HG02588 (cell line): ENCODE results near the gene EMILIN2.
A peak's percentile ranks its signal among the peaks of the same experiment; 100 is the strongest.

Source experiments
- ATAC-seq: cut with Tn5 transposase; IDR thresholded peaks from one replicate; pipeline ENCODE4 v1.9.1; 2021; ENCODE audit warnings: mild to moderate bottlenecking, moderate library complexity; ENCODE audit not compliant: unreplicated experiment

The EMILIN2 gene

GRCh38 chr18:2897448-2898185 lies 50.8 kb downstream of the EMILIN2 start:
- no peak for ATAC-seq

DNA sequence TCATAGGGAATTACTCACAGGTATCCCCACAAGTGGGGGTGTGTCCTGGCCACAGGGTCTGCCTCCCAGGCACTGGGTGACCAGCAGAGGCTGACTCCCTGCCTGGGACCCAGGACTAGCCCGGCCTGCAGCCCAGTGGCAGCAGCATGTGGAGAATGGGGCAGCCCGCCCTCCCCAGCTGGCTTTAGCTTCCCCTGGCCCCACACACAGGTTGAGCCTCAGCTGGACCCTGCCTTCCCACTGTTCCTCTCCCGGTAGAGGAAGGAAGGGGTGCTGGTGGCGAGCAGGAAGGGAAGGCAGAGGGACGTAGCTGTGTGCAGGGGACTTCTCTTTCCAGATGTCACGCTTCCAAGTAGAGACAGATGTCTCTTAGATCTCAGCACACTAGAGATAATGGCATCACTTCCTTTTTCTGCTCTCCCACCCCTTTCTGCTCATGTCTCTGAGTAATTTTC lies 51.4 kb downstream of the EMILIN2 start:
- no peak for ATAC-seq

DNA sequence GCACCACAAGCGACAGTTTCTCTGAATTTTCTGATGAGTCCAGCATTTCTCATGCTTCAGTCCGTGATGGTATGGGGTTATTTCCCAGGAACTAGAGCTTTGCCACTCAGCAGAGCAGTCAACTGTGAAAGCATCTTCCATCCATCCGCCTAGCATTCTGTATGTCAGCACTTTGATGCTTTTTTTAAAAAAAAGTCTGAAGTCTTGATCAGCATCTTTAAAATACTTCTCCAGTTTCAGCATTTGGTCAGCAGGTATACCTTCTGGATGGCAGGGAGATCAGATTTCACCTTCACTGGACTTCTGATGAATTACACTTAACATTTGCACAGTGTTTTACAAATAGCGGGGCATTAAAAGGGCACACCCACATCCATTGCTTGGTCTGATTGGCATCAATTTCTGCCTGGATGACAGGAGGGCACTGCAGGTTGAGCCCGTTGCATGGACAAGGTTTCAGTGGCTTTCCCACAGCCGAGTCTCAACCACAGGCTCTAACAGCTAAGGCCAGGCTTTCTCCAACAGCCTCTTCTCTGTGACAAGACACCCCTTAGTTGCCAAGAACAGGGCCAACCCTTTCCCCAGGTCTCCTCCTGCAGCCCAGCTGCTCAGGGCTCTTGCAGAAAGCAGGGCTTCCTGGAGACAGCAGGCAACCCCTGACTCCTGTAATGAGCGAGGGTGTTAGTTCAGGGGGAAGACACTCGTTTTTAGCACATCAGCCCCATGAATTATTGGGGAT lies 54.0 kb downstream of the EMILIN2 start:
- ATAC-seq, result no peak

GRCh38 chr18:2901423-2901985 lies 54.7 kb downstream of the EMILIN2 start:
- ATAC-seq, result no peak

GRCh38 chr18:2902327-2902726 lies 55.5 kb downstream of the EMILIN2 start:
- no peak for ATAC-seq

- ATAC-seq, result no peak
Measured at GRCh38 chr18:2903006-2903405, 56.2 kb downstream of the EMILIN2 start.

DNA sequence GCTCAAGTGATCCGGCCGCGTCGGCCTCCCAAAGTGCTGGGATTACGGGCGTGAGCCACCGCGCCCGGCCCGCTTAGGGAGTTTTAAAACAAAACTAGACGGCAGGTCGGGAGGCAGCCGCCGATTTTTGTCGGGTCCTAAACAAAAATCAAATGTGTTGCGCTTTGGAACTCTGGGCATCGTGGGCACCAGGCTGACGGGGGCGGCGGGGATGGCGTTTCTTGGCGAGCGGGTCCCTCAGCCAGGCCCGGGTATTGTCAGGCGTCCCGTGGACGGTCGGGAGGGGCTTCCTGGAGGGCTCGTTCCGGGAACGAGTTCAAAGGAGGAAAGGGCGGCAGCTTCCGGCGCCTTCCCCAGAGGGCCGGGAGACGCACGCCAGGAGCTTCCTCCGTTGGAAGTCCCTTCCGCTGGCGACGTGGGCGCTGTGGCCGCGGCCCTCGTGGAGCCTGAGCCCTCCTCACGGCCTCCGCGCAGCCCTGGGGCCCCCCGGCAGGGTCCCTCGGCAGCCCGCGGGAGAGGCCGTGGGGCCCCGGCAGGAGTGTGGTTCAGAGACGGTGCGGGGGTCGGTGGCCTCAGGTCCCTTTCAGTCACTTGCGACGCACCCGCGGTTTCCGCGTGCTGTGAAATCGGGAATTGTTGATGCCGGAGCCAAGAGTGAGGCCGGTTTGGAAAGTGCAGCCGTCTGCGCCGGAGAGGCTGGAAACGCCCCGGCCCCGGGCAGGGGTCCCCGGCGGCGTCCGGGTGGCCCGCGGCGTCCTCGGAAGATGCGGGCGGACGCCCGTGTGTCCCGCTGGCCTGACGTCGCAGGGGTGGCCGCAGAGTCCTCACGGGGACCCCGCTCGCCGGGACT lies 59.3 kb downstream of the EMILIN2 start:
- ATAC-seq, result peak; percentile 35

DNA sequence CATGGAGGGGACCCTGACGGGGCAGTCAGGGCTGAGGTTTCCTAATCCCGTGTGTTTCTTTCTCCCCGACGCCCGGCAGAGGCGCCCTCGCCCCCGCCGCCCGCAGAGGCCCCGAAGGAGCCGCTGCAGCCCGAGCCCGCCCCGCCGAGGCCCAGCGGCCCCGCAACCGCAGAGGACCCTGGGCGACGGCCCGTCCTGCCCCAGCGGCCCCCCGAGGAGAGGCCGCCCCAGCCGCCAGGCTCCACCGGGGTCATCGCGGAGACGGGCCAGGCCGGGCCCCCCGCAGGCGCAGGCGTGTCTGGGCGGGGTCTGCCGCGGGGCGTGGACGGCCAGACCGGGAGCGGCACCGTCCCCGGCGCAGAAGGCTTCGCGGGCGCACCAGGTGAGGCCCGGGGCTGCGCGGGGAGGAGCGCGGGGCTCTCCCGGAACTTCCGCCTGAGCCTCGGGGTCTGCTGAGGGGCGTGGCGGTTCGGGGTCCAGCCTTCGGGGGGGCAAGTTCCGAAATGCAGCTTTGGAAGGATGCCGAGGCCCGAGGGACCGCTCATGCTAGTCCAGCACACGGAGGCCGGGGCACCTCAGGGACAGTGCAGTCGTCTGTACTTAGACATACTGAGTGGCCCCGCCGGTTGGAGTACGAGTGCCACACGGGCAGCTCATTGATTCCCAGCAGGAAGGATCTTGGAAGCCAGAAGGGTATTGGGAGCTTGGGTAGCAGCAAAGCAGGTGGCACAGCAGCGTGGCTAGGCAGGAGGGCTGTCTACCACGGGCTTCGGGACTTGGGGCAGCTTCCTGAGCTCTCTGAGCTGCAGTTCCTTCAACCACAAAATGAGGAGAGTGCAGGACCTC lies 60.1 kb downstream of the EMILIN2 start:
- peak; percentile 52 for ATAC-seq

- no peak for ATAC-seq
Measured at GRCh38 chr18:2907550-2908135, 60.8 kb downstream of the EMILIN2 start.

- ATAC-seq, result no peak
Measured at GRCh38 chr18:2908166-2908945, 61.5 kb downstream of the EMILIN2 start.

- no peak for ATAC-seq
Measured at GRCh38 chr18:2908946-2909335, 62.1 kb downstream of the EMILIN2 start.

- ATAC-seq, result no peak
Measured at GRCh38 chr18:2909431-2910140, 62.8 kb downstream of the EMILIN2 start.

DNA sequence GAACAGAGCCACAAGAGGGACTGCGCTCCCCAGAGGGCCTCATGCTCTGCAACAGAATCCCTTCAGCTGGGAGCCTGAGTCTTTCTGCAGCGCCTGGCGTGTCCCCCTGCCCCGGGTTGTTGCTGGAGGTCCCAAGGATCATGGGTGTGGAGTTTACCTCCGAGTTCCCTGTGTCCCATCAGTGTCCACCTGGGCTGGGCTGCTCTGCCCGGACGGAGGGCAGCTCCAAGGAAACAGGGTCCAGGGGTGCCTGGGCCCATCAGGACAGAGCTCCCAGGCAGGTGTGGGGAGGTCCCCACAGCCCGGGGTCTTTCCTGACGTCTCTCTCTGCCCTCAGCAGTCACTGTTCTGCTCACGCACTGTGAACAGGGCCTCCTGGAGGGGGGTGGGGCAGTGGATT lies 63.5 kb downstream of the EMILIN2 start:
- ATAC-seq, result no peak

GRCh38 chr18:2910751-2911425 lies 64.1 kb downstream of the EMILIN2 start:
- ATAC-seq, result no peak

- ATAC-seq, result no peak
Measured at GRCh38 chr18:2911533-2911932, 64.7 kb downstream of the EMILIN2 start.

- no peak for ATAC-seq
Measured at GRCh38 chr18:2912357-2913299, 65.8 kb downstream of the EMILIN2 start.
